Natural killer cell (primary cell): ENCODE data around the gene CSMD2. TPM values are rescaled to one million over a fixed set of nuclear protein-coding genes. Genes with fewer than 3 reads are reported as not detected.

ENCODE experiments used
- ATAC-seq, 3 donors: fragments of 150-1000 bp in 2 of 3; fragments of 200-7000 bp in 1 of 3; cut with Tn5 transposase; 1 replicate in 1 of 3; 2 replicates in 2 of 3; pipeline ENCODE4 v1.10.0; 2021; ENCODE audit warnings: mild to moderate bottlenecking in 2 of 3, moderate library complexity in 2 of 3
- DNase-seq, 2 donors: peaks; one replicate each; pipeline versions ENCODE4 v3.0.0 to v3.0.0-alpha.2; 2013 to 2021; ENCODE audit warnings: mixed read lengths in 1 of 2
- H3K27ac ChIP-seq: one replicate; pipeline ENCODE4 v1.5.1; 2013; ENCODE audit warnings: mild to moderate bottlenecking, low read length
- H3K27me3 ChIP-seq: one replicate; pipeline ENCODE4 v1.6.1; 2013; ENCODE audit warnings: low read length; ENCODE audit not compliant: control insufficient read depth, insufficient read depth
- H3K36me3 ChIP-seq: one replicate; pipeline ENCODE4 v1.6.1; 2013; ENCODE audit warnings: low read length; ENCODE audit not compliant: control insufficient read depth, insufficient read depth
- H3K4me1 ChIP-seq: one replicate; pipeline ENCODE4 v1.6.1; 2013; ENCODE audit warnings: low read length; ENCODE audit not compliant: control insufficient read depth, insufficient read depth
- H3K4me3 ChIP-seq: one replicate; pipeline ENCODE4 v1.5.1; 2013; ENCODE audit warnings: low read length
- H3K9me3 ChIP-seq: one replicate; pipeline ENCODE4 v1.6.1; 2013; ENCODE audit warnings: low read length; ENCODE audit not compliant: control insufficient read depth, insufficient read depth
- H3K27ac Mint-ChIP-seq, 2 donors: one replicate each; pipeline ENCODE4 v1.8.0; 2022; ENCODE audit warnings: mild to moderate bottlenecking in 2 of 2, mixed read lengths in 2 of 2, moderate library complexity in 1 of 2
- H3K27me3 Mint-ChIP-seq, 2 donors: one replicate each; pipeline ENCODE4 v1.8.0; 2022; ENCODE audit warnings: low read depth in 2 of 2, mixed read lengths in 2 of 2
- H3K36me3 Mint-ChIP-seq: one replicate; pipeline ENCODE4 v1.8.0; 2022; ENCODE audit warnings: mixed read lengths
- H3K4me1 Mint-ChIP-seq, 2 donors: one replicate each; pipeline ENCODE4 v1.8.0; 2022; ENCODE audit warnings: mixed read lengths in 2 of 2
- H3K4me3 Mint-ChIP-seq: one replicate; pipeline ENCODE4 v1.8.0; 2022; ENCODE audit warnings: mild to moderate bottlenecking, moderate library complexity, mixed read lengths
- H3K9me3 Mint-ChIP-seq, 2 donors: one replicate each; pipeline ENCODE4 v1.8.0; 2022; ENCODE audit warnings: mixed read lengths in 2 of 2
- CTCF ChIP-seq: fragments of 200-600 bp; IDR thresholded peaks from one replicate; pipeline ENCODE4 v1.8.0; 2022; ENCODE audit warnings: antibody characterized with exemption
- WGBS: methylation state at CpG from one replicate; pipeline ENCODE4 v1.1.7; 2013; ENCODE audit warnings: missing lambda C conversion rate; ENCODE audit not compliant: insufficient coverage; 5-methylcytosine and 5-hydroxymethylcytosine counted together
- intact Hi-C: fragments of 100-400 bp; cut with micrococcal nuclease; formaldehyde crosslinking; loops from one replicate; pipeline ENCODE4 v1.14.2; 2022
- total RNA-seq, 4 donors: library from RNA; stranded (reverse); fragments of 120-200 nt in 1 of 4; gene quantifications; one replicate each; pipeline versions ENCODE4 v1.2.3 to v1.2.4, GENCODE V29; 2013 to 2022

The CSMD2 gene
- total RNA-seq, 3 donors from 2014 or later (not counting 1 experiment from before 2014, with no cell fraction given): not detected

- intact Hi-C loops: no loop called here
Observed at GRCh38 chr1:33853431-33853830, 311.6 kb downstream of the CSMD2 start.

GRCh38 chr1:33852711-33853110 lies 312.3 kb downstream of the CSMD2 start:
- Histone ChIP-seq H3K9me3 (no peaks in the 10 kb centered on the region), H3K4me1 (no peaks in the 10 kb centered on the region), H3K27me3 (no peaks in the 10 kb centered on the region), H3K27ac (no peak overlapping the region), H3K36me3 (no peaks in the 10 kb centered on the region), H3K4me3 (no peak overlapping the region)
- ATAC-seq (no peak), DNase-seq (no peak)
- H3K36me3 Mint-ChIP-seq: no peaks in the 10 kb centered on the region
- H3K27ac Mint-ChIP-seq: no peak overlapping the region
- H3K4me1 Mint-ChIP-seq: no peaks in the 10 kb centered on the region
- no peak overlapping the region for H3K4me3 Mint-ChIP-seq
- TF ChIP-seq CTCF: no peak
- intact Hi-C loops: no loop called here
- peaks cover 14 to 25% of the 10 kb centered on the region in 2 donors for H3K27me3 Mint-ChIP-seq
- H3K9me3 Mint-ChIP-seq: no peaks in the 10 kb centered on the region

More at GRCh38 chr1:33853431-33853830, 311.6 kb downstream of the CSMD2 start:
- H3K36me3 ChIP-seq: no peaks in the 10 kb centered on the region
- ATAC-seq (no peak), DNase-seq (no peak)
- Mint-ChIP-seq H3K27me3 (peaks cover 14 to 23% of the 10 kb centered on the region in 2 donors), H3K4me1 (no peaks in the 10 kb centered on the region), H3K9me3 (no peaks in the 10 kb centered on the region), H3K36me3 (no peaks in the 10 kb centered on the region), H3K4me3 (no peak overlapping the region), H3K27ac (no peak overlapping the region)
- H3K4me1 ChIP-seq: no peaks in the 10 kb centered on the region
- H3K9me3 ChIP-seq: no peaks in the 10 kb centered on the region
- no peak overlapping the region for H3K27ac ChIP-seq
- 74% methylated on average over 1 of the region's 1 CpG for WGBS
- no peak for TF ChIP-seq CTCF
- H3K27me3 ChIP-seq: no peaks in the 10 kb centered on the region
- no peak overlapping the region for H3K4me3 ChIP-seq

- DNase-seq (no peak), ATAC-seq (no peak)
- Histone ChIP-seq H3K36me3 (no peaks in the 10 kb centered on the region), H3K9me3 (no peaks in the 10 kb centered on the region), H3K4me1 (no peaks in the 10 kb centered on the region), H3K27me3 (no peaks in the 10 kb centered on the region), H3K27ac (no peak overlapping the region), H3K4me3 (no peak overlapping the region)
- TF ChIP-seq CTCF: no peak
- Mint-ChIP-seq H3K27ac (no peak overlapping the region), H3K9me3 (no peaks in the 10 kb centered on the region), H3K36me3 (no peaks in the 10 kb centered on the region), H3K27me3 (peaks cover 14 to 29% of the 10 kb centered on the region in 2 donors), H3K4me3 (no peak overlapping the region), H3K4me1 (no peaks in the 10 kb centered on the region)
- intact Hi-C loops: no loop called here
- no CpG with 5 or more reads among the region's 1 CpG for WGBS
Observed at GRCh38 chr1:33850481-33850880, 314.5 kb downstream of the CSMD2 start.

DNA sequence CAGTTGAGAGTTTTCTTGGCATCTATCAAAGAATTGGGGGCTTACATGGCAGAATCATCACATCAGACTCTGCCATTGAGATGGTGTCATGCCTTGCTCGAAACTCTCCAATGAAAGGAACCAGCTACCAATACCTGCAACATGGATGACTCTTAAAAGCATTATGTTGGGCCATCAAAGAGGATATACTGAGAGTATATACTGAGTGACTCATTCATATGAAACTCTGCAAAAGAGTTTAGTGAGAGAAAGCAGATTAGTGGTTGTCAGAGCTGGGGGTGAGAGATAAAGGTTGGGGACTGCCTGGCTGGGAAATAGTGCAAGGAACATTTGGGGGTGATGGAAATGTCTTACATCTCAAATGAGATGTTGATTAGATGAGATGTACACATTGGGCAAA lies 315.8 kb downstream of the CSMD2 start:
- no peak for TF ChIP-seq CTCF
- H3K9me3 Mint-ChIP-seq: no peaks in the 10 kb centered on the region
- Histone ChIP-seq H3K9me3 (no peaks in the 10 kb centered on the region), H3K4me1 (no peaks in the 10 kb centered on the region), H3K4me3 (no peak overlapping the region), H3K27me3 (no peaks in the 10 kb centered on the region), H3K36me3 (no peaks in the 10 kb centered on the region), H3K27ac (no peak overlapping the region)
- peaks cover 14 to 30% of the 10 kb centered on the region in 2 donors for H3K27me3 Mint-ChIP-seq
- intact Hi-C loops: no loop called here
- no peak overlapping the region for H3K4me3 Mint-ChIP-seq
- H3K36me3 Mint-ChIP-seq: no peaks in the 10 kb centered on the region
- DNase-seq (no peak), ATAC-seq (no peak)
- no peaks in the 10 kb centered on the region for H3K4me1 Mint-ChIP-seq
- 63% methylated on average over 1 of the region's 1 CpG for WGBS
- H3K27ac Mint-ChIP-seq: no peak overlapping the region
